Osteoblast (primary cell): ENCODE data around the gene SLC24A3. TPM values are rescaled to one million over a fixed set of nuclear protein-coding genes. Genes with fewer than 3 reads are reported as not detected.

Experiments
- DNase-seq: peaks from one replicate; pipeline ENCODE4 v3.0.0; 2011; ENCODE audit warnings: low spot score, mixed read lengths; ENCODE audit not compliant: insufficient read length; ENCODE audit errors: missing footprints
- H2AFZ ChIP-seq: 2 replicates; pipeline ENCODE4 v1.6.0; 2011; ENCODE audit warnings: mild to moderate bottlenecking, low read length
- H3K27ac ChIP-seq: 2 replicates; pipeline ENCODE4 v1.5.1; 2011; ENCODE audit warnings: mild to moderate bottlenecking, low read depth, low read length, moderate library complexity
- H3K27me3 ChIP-seq: 2 replicates; pipeline ENCODE4 v1.6.0; 2012; ENCODE audit warnings: mild to moderate bottlenecking, control low read depth, inconsistent platforms, low read length, moderate library complexity; ENCODE audit not compliant: insufficient read depth
- H3K36me3 ChIP-seq: 2 replicates; pipeline ENCODE4 v1.5.1; 2011; ENCODE audit warnings: mild to moderate bottlenecking, low read length, control low read depth, moderate library complexity; ENCODE audit not compliant: insufficient read depth
- H3K4me1 ChIP-seq: 2 replicates; pipeline ENCODE4 v1.5.1; 2011; ENCODE audit warnings: mild to moderate bottlenecking, low read length, control low read depth, moderate library complexity; ENCODE audit not compliant: insufficient read depth
- H3K4me2 ChIP-seq: 2 replicates; pipeline ENCODE4 v1.6.0; 2011; ENCODE audit warnings: mild to moderate bottlenecking, low read length; ENCODE audit not compliant: insufficient read depth
- H3K4me3 ChIP-seq: fragments of 200-600 bp; sonication (generic); 3 replicates; pipeline ENCODE4 v1.5.1; 2012; ENCODE audit warnings: mild to moderate bottlenecking, low read length, inconsistent platforms; ENCODE audit not compliant: insufficient read depth
- H3K79me2 ChIP-seq: 2 replicates; pipeline ENCODE4 v1.6.0; 2012; ENCODE audit warnings: mild to moderate bottlenecking, low read length, control low read depth, inconsistent platforms; ENCODE audit not compliant: insufficient read depth
- H3K9me3 ChIP-seq: 2 replicates; pipeline ENCODE4 v1.5.1; 2011; ENCODE audit warnings: low read depth, low read length, control low read depth
- H4K20me1 ChIP-seq: 2 replicates; pipeline ENCODE4 v1.6.0; 2012; ENCODE audit warnings: mild to moderate bottlenecking, low read length, control low read depth; ENCODE audit not compliant: insufficient read depth
- CTCF ChIP-seq: IDR thresholded peaks from 2 replicates; pipeline ENCODE4 v1.5.1; 2011; ENCODE audit warnings: mild to moderate bottlenecking, low read depth, low read length, moderate library complexity; ENCODE audit errors: extremely low read depth
- total RNA-seq: library from RNA; depleted of rRNA; stranded (reverse); fragments of >200 nt; gene quantifications from 2 replicates; pipeline ENCODE4 v1.2.3, GENCODE V29; 2012

Gene SLC24A3
- total RNA-seq, 1 donor: 1.1 TPM

GRCh38 chr20:19718880-19719279, 506.4 kb downstream of the SLC24A3 start:
- H4K20me1 ChIP-seq: no peaks in the 10 kb centered on the region
- no peak overlapping the region for H3K27ac ChIP-seq
- H3K4me1 ChIP-seq: no peaks in the 10 kb centered on the region
- H3K36me3 ChIP-seq: no peaks in the 10 kb centered on the region
- no peak for DNase-seq
- no peaks in the 10 kb centered on the region for H3K79me2 ChIP-seq
- H2AFZ ChIP-seq: no peak overlapping the region
- peaks cover 3% of the 10 kb centered on the region for H3K27me3 ChIP-seq
- TF ChIP-seq CTCF: no peak
- H3K4me3 ChIP-seq: no peak overlapping the region
- H3K4me2 ChIP-seq: no peak overlapping the region
- no peaks in the 10 kb centered on the region for H3K9me3 ChIP-seq

- no peaks in the 10 kb centered on the region for H3K79me2 ChIP-seq
- H2AFZ ChIP-seq: no peak overlapping the region
- no peak for DNase-seq
- no peak for TF ChIP-seq CTCF
- H3K9me3 ChIP-seq: no peaks in the 10 kb centered on the region
- H4K20me1 ChIP-seq: no peaks in the 10 kb centered on the region
- no peak overlapping the region for H3K4me2 ChIP-seq
- H3K27me3 ChIP-seq: peaks cover 3% of the 10 kb centered on the region
- no peaks in the 10 kb centered on the region for H3K36me3 ChIP-seq
- H3K27ac ChIP-seq: no peak overlapping the region
- no peak overlapping the region for H3K4me3 ChIP-seq
- peaks cover 3% of the 10 kb centered on the region for H3K4me1 ChIP-seq
These were observed 508.5 kb downstream of the SLC24A3 start for GRCh38 chr20:19720991-19721390.

GRCh38 chr20:19723051-19723450, 510.6 kb downstream of the SLC24A3 start:
- H3K4me1 ChIP-seq: peaks cover 10% of the 10 kb centered on the region
- H3K4me3 ChIP-seq: no peak overlapping the region
- H3K4me2 ChIP-seq: no peak overlapping the region
- no peaks in the 10 kb centered on the region for H4K20me1 ChIP-seq
- H3K79me2 ChIP-seq: no peaks in the 10 kb centered on the region
- H3K27ac ChIP-seq: no peak overlapping the region
- DNase-seq: no peak
- H3K36me3 ChIP-seq: no peaks in the 10 kb centered on the region
- peaks cover 3% of the 10 kb centered on the region for H3K27me3 ChIP-seq
- no peak for TF ChIP-seq CTCF
- H2AFZ ChIP-seq: no peak overlapping the region
- H3K9me3 ChIP-seq: no peaks in the 10 kb centered on the region

- DNase-seq: no peak
- H3K4me1 ChIP-seq: peaks cover 10% of the 10 kb centered on the region
- TF ChIP-seq CTCF: no peak
- H2AFZ ChIP-seq: no peak overlapping the region
- H3K79me2 ChIP-seq: no peaks in the 10 kb centered on the region
- H3K27me3 ChIP-seq: peaks cover 3% of the 10 kb centered on the region
- H3K36me3 ChIP-seq: no peaks in the 10 kb centered on the region
- no peaks in the 10 kb centered on the region for H4K20me1 ChIP-seq
- no peak overlapping the region for H3K4me3 ChIP-seq
- no peak overlapping the region for H3K4me2 ChIP-seq
- H3K9me3 ChIP-seq: no peaks in the 10 kb centered on the region
- no peak overlapping the region for H3K27ac ChIP-seq
These were observed 511.5 kb downstream of the SLC24A3 start for GRCh38 chr20:19723813-19724430.
